ENCODE measurements around the gene PDE7B. TPM values are rescaled to one million over a fixed set of nuclear protein-coding genes. Genes with fewer than 3 reads are reported as not detected.

The PDE7B gene
- total RNA-seq, 1 experiment from 2014 or later, result 0.03 TPM

GRCh38 chr6:135826236-135826804, 25.2 kb upstream of the PDE7B start:
- ATAC-seq, result no peak

GRCh38 chr6:135828021-135828420, 23.5 kb upstream of the PDE7B start:
- no peak for ATAC-seq
- intact Hi-C loops (cut with micrococcal nuclease; ENCODE audit: unreplicated experiment), result no loop called here
- H3K4me3 ChIP-seq (ENCODE audit: low read depth in 2 of 2, low read length in 2 of 2), result no peak overlapping the region
- no peak overlapping the region for H3K27ac ChIP-seq (ENCODE audit: low read length)
- no peaks in the 10 kb centered on the region for H3K27me3 ChIP-seq (ENCODE audit: control insufficient read depth, insufficient read depth, low read length)
- no peaks in the 10 kb centered on the region for H3K36me3 ChIP-seq (ENCODE audit: control insufficient read depth, insufficient read depth, low read length)
- H3K9me3 ChIP-seq (ENCODE audit: control insufficient read depth, insufficient read depth, low read depth, low read length), result no peaks in the 10 kb centered on the region
- DNase-seq (ENCODE audit: low read depth, low spot score), result no peak
- no peaks in the 10 kb centered on the region for H3K4me1 ChIP-seq (ENCODE audit: control insufficient read depth, insufficient read depth, low read length)
- ChIA-PET POLR2A (no interaction called here), CTCF (no interaction called here)
- no peak for TF ChIP-seq POLR2AphosphoS5 (IDR thresholded peaks at IDR 0.05; ENCODE audit: low read depth, low read length)
- no peak for TF ChIP-seq CTCF (IDR thresholded peaks at IDR 0.05)
- TF ChIP-seq REST (IDR thresholded peaks at IDR 0.05; ENCODE audit: insufficient read depth in 1 of 2, low read depth in 2 of 2, low read length in 1 of 2), result no peak
- TF ChIP-seq SIN3A (IDR thresholded peaks at IDR 0.05; ENCODE audit: borderline replicate concordance, insufficient read depth, low read depth, low read length), result no peak
- TF ChIP-seq TCF7L2 (IDR thresholded peaks at IDR 0.05; ENCODE audit: low read depth, low read length), result no peak
- BruUV-seq (replicated peaks), result no TSS peak
- in situ Hi-C loops (cut with HindIII; ENCODE audit: low pct_unique_long_range_greater_than_20kb, low sequenced_read_pairs), result no loop called here

More at GRCh38 chr6:135826236-135826804, 25.2 kb upstream of the PDE7B start:
- ChIA-PET POLR2A (no interaction called here), CTCF (no interaction called here)
- intact Hi-C loops (cut with micrococcal nuclease; ENCODE audit: unreplicated experiment), result no loop called here
- H3K9me3 ChIP-seq (ENCODE audit: control insufficient read depth, insufficient read depth, low read depth, low read length), result no peaks in the 10 kb centered on the region
- no peaks in the 10 kb centered on the region for H3K27me3 ChIP-seq (ENCODE audit: control insufficient read depth, insufficient read depth, low read length)
- no peaks in the 10 kb centered on the region for H3K4me1 ChIP-seq (ENCODE audit: control insufficient read depth, insufficient read depth, low read length)
- no peak overlapping the region for H3K4me3 ChIP-seq (ENCODE audit: low read depth in 2 of 2, low read length in 2 of 2)
- no peak overlapping the region for H3K27ac ChIP-seq (ENCODE audit: low read length)
- in situ Hi-C loops (cut with HindIII; ENCODE audit: low pct_unique_long_range_greater_than_20kb, low sequenced_read_pairs), result no loop called here
- no peak for DNase-seq (ENCODE audit: low read depth, low spot score)
- TF ChIP-seq REST (IDR thresholded peaks at IDR 0.05; ENCODE audit: insufficient read depth in 1 of 2, low read depth in 2 of 2, low read length in 1 of 2), result no peak
- TF ChIP-seq CTCF (IDR thresholded peaks at IDR 0.05), result no peak
- TF ChIP-seq POLR2AphosphoS5 (IDR thresholded peaks at IDR 0.05; ENCODE audit: low read depth, low read length), result no peak
- no peak for TF ChIP-seq SIN3A (IDR thresholded peaks at IDR 0.05; ENCODE audit: borderline replicate concordance, insufficient read depth, low read depth, low read length)
- TF ChIP-seq TCF7L2 (IDR thresholded peaks at IDR 0.05; ENCODE audit: low read depth, low read length), result no peak
- BruUV-seq (replicated peaks), result no TSS peak
- H3K36me3 ChIP-seq (ENCODE audit: control insufficient read depth, insufficient read depth, low read length), result no peaks in the 10 kb centered on the region

All from Panc1 (cell line).